ENCODE results near the gene NTN1.

GRCh38 chr17:9002227-9002605 is 19.1 kb upstream of the NTN1 start:
- TF ChIP-seq CTCF (IDR thresholded peaks at IDR 0.05): no peak
- no peak for TF ChIP-seq POLR2A (IDR thresholded peaks at IDR 0.05)

Measured in testis (tissue), 2 donors.